ENCODE measurements around the gene PRG2. TPM values are rescaled to one million over a fixed set of nuclear protein-coding genes. Genes with fewer than 3 reads are reported as not detected.

The PRG2 gene
- total RNA-seq, 1 donor, result 5.4 TPM

DNA sequence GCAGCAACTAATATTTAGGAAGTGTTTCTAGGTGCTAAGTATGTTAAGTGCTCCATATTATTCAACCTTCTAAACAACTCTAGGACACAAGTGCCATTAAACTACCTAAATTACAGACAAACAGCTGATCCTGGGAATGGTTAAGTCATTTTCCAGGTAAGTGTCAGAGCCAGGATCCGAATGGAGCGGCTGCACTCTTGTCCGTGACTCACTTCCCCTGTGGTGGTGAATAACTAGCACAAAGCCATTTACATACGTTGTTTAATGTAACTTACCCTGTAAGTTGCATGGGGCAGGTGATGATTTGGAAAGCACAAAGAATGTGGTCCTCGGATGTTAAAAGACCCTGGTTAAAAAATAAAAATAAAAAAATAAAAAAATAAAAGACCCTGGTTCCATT is 8.8 kb upstream of the PRG2 start:
- DNase-seq (ENCODE audit: low read depth in 2 of 3, low spot score in 2 of 3), result no peak

DNA sequence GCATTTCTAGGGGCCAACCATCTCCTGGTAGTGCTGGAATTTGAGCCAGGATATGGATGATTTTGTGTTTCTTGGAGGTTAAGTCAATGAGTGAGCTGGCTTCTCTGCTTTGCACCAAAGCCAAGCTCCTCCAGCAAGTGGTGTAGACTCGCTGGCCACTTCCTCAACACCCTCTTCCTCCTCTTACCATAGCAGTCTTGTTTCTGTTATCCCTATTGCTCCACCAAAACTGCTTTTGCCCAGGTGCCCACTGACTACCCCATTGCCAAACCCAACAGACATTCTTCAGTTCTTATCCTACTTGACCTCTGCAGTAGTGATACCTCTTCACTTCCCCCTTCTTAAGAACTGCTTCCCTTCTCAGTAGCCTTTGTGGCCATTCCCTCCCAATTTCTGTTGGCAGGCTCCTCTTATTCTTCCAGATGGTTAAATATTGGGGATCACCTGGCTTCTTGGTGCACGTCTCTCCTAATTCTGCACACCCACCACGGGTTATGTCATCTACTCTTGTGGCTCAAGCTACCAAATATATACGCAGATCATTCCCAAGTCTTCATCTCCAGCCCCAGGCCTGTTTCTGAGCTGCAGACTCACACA is 7.0 kb upstream of the PRG2 start:
- DNase-seq (ENCODE audit: low read depth in 2 of 3, low spot score in 2 of 3), result no peak

DNA sequence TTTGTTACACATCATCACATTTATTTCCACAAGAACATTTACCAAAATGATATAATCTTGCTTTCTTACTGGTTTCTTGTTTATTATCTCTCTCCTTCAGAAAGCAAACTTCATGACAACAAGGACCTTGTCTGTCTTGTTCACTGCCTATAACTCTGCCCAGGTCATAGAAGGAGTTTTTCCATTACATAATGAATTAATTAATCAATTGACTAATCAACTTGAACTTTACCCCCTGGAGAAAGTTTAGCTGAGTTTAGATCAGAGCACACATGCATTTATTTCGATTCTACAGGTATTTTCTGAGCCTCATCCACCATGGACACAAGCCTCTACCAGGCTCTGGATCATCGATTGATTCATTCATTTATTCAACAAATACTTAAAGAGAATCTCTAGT is 6.3 kb upstream of the PRG2 start:
- no peak for DNase-seq (ENCODE audit: low read depth in 2 of 3, low spot score in 2 of 3)

DNA sequence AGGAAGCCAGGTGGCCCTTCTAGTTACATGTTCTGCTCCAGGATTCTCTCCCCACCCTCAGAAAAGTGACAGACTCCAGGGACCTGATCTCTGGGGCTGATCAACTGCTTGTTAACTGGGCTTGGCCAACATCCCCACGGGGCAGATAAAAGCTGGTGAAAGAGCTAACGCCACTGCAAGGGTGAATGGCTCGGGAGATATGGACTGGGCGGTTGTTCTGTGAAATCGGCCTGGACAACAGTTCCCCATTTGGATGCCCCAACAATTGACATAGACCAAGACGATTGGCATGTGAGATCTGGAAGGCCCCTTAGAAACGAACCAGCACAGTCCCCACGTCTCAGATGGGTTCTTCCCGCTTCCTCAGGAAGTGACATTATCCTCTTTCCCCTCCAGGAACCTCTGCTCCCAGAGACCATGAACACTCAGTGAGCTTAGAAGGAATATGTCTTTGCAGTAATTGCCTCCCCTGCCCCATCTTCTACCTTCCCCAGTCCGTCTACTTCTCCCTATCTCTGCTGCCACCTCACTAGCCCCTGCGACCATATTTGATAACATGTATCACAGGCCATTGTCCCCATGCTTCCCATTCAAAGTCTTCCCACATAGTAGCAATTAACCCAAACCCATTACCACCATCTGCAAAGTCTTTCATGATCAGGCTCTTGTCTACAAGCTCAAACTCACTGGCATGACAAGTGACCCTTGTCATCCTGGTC is 5.6 kb upstream of the PRG2 start:
- no peak for DNase-seq (ENCODE audit: low read depth in 2 of 3, low spot score in 2 of 3)

DNA sequence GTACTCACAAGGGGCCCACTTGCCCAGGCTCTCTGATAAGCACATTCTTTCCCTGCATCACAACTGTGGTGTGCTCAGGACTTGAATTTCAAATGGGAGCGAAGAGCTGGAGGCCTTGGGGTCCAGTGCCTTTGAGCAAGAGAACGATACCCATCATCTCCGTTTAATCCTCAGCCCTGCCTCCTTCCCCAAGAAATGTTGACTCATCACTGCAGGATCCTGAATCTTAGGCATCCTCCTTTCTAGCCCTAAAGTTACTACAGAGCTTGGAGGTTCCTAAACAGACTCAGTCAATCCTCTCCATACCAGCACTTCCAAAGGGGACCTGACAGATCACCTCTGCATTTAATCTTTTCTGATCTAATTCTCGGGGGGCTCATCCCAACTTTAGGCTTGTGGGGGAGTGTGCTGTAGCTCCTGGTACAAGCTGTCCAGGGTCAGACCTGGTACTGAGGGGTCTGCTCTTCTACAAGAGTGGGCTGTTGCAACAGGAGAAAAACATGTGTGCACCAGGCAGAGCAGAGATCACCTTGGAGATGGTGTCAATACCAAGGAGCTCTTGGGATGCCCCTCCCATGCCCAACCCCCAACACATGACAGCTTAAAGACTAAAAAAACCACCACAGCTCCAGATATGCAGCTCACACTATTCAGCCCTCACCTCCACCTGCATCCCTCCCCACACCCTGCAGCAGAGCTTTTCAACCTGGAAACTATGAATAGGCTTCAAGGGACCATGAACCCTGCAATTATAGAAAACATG is 3.9 kb upstream of the PRG2 start:
- no peak for DNase-seq (ENCODE audit: low read depth in 2 of 3, low spot score in 2 of 3)

DNA sequence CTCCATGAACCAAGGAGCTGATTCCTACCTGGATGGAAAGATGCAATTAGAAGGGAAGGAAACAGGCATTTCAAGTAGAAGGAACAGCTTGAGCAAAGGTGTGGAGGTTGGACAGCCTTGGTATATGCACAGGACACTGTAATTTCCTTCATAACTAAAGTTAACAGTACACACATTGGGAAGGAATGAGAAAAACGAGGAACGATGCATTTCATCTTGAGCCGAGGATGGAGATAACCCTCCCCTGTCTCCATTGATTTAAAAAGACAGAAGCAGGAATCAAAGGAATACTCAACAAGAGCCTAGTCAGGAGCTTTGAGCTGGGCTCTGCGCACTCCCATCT is 2.3 kb upstream of the PRG2 start:
- no peak for DNase-seq (ENCODE audit: low read depth in 2 of 3, low spot score in 2 of 3)

DNA sequence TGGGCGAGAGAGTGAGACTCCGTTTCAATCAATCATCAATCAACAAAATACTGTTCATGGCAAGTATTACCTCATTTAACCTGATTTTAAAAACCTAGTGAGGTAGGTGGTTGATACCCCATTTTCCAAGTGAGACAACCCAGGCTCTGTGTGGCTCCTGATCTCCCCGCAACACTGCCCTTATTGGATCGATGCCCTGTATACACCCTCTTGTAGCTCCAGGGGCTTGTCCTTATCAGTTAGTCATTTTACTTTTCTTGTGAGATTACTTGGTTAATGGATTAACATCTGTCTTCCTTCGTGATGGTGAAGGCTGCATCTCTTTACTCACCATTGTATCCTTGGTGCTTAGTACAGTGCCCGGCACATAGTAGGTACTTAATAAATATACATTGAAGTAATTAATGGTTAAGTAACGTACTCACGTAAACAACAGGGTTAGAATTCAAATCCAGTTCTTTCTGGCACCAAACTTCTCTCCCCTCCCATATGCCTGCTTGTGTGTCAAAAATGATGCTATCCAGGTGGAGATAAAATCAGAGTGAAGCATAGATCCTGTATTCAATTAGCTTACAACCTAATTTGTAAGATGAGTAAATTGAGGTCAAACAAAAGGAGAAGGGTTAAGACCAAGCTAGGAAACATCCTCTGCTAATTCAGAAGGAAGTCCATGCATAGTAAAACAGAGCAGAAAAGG is 1.8 kb upstream of the PRG2 start:
- no peak for DNase-seq (ENCODE audit: low read depth in 2 of 3, low spot score in 2 of 3)

DNA sequence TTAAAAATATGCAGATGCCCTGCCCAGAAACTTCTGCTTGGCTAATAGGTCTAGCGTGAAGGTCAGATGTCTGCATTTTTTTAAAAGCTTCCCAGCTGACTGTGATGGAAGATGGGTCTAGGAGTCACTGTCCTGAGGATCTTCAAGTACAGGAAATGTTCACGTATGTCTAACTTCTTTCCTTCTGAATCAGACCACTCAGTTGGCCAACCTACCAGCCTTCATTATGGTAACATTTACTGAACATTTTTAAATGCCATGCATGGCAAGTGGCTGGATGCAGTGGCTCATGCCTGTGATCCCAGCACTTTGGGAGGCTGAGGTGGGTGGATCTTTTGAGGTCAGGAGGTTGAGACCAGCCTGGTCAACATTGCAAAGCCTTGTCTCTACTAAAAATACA is 1.1 kb upstream of the PRG2 start:
- DNase-seq (ENCODE audit: low read depth in 2 of 3, low spot score in 2 of 3), result no peak

DNA sequence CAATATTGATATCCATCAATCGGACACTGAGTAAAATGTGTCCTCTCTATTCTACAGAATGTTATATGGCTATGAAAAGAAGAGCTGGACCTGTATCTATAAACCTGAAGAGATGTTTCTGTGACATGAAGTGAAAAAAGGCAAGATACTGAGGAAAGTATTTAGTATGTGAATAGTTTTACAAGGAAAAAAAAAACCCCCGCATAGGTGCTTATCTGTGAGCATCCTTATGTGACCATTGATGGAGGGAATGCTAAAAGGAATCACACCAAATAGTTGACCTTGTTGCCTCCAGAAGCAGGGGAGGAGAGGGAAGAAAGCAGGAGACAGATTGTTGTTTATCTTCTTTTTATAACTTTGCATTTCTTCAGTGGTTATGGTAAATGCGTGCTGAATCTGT is 661 bp upstream of the PRG2 start:
- no peak for DNase-seq (ENCODE audit: low read depth in 2 of 3, low spot score in 2 of 3)

DNA sequence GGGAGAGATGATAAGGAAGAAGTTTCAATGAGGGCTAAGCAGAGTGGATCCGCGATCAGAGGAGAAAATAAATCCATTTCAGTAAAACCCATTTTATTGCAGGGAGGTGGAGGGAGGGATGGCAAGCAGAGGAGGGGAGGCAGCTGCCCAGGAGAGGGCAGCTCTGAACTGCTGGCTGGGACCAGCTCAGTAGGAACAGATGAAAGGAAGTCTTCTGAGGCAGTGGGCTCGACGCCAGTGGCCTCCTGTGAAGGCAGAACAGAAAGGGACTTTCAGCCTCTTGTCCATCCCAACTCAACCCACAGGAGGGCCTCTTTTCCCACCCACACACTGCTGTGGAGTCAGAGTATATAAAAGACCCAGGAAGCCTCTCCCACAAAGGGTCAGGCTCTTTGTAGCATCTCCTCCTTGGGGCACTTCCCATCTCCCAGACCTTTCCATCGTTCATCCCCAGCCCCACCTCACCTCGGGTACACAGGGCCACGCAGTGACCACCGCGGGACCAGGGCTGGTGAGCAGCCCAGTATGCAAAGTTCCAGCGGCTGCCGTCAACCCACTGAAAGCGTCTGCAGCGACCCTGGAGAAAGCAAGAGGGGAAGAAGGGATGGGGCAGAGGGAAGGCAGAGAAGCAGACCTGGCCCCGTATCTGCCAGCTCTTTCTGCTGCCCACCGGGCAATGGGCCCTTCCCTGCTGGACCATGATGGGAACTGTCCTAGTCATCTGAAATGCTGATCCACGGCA is 3.0 kb downstream of the PRG2 start:
- peak in 2 of 3 donors; percentile 62 to 66 for DNase-seq (ENCODE audit: low read depth in 2 of 3, low spot score in 2 of 3)

DNA sequence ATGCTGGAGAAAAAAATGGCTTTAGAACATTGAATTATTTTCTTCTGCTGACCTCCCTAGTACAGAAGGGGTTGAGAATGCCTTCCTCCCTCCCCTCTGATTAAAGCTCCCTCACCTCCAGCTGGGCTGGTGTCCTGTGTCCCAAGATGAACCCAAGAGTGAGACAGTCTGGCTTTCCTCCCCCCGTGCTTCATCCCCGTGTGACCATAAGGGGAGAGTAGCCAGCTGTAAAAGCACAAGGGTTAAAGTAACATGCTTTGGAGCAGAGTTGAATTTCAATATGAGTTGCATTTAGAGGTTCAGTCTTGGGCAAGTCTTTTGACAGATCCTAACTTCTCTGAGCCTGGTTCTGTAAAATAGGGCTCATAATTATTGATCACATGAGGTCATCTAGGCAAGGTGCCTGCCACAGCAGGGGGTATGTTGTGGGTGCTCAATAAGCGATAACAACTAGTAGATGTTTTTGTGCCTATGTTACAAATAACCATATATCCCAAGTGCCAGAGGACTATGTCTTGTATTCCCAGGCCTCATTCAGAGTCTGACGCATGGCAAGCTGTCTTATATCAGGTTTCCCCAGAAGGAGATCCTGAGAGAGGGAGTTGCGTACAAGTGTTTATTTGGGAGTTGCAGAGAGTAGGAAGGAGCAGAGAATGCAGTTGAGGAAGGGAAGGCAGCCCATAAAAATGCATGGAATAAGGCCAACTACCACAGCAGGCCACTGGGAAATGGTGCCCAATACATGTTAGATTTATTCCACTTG is 4.1 kb downstream of the PRG2 start:
- no peak for DNase-seq (ENCODE audit: low read depth in 2 of 3, low spot score in 2 of 3)

DNA sequence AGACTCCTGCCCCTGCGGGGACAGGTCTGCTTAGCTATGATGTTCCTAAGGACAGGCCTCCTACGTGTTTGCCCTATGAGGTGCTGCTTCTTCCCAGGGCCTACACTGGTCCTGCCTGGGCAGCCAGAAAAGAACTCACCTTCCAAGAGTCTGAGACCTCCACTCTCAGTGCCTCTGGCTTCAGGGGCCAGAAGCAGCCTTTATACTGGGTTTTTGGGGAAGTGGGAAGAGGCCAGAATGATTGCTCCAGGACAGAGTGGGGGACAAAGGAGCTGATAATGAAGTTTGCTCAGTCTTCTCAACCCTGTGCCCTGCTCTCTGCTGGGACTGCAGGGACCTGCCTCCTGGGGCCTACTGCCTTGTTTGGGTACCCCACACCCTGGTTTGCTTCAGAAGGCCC is 9.5 kb downstream of the PRG2 start, which contains the start of gene PRG3:
Gene PRG3, minus strand, starts transcription at position 176 of the 400 bp plus-strand sequence. CDS start 442 bp downstream, outside the sequence.
- DNase-seq (ENCODE audit: low read depth in 2 of 3, low spot score in 2 of 3), result no peak

DNA sequence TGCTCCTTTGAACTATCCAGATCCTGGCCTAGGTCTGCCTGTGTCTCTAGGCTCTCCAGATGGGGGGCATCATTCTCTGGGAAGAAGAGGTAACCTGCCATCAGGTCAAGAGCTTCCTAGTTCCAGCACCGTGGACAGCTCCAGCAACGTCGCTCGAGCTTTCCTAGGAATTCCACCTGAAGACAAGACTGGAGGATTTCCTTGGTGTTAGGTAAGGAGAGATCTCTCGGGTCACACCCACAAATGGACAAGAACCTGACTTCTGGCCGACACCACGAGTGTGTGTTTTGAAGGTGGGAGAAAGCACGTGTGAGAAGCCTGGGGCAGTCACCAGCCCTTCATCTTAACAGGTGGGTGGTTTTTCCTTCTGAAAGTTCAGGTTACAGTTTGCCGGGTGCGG is 10.7 kb downstream of the PRG2 start:
- peak in 1 of 3 donors; percentile 19 for DNase-seq (ENCODE audit: low read depth in 2 of 3, low spot score in 2 of 3)

DNA sequence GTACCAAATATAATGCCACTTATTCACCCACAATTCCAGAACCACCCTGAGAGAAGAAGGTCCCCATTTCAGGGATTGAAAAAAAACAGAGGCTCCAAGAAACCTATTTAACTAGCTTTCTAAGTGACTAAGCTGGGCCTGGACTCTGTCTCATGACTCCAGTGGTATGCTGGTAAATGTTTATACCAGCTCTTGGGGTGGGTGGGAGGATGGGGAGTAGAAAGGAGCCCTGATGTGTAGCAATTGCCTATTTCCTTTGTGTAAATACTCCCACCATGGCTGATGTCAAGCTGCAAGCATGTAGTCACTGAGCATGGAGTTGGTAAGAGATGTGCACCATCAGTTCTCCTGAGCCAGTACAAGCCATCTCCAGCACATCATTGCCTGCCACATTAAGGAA is 12.3 kb downstream of the PRG2 start:
- no peak for DNase-seq (ENCODE audit: low read depth in 2 of 3, low spot score in 2 of 3)

DNA sequence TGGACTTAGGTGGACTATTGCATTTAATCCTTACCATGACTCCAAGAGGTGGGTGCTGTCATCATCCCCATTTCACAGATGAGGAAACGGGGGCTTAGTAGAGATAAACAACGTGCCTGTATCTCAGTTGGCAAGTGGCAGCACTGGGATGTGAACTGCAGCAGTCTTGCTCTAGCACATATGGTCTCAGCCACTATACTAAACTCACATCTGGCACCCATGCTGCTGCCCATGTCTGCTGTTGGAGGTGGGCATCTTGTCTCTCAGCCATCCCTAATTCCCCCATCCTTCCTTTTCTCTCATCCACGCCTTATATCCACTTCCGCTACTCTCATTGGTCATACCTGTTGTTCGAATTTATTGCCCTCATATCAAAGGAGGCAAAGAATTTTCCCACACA is 13.3 kb downstream of the PRG2 start:
- DNase-seq (ENCODE audit: low read depth in 2 of 3, low spot score in 2 of 3), result no peak

DNA sequence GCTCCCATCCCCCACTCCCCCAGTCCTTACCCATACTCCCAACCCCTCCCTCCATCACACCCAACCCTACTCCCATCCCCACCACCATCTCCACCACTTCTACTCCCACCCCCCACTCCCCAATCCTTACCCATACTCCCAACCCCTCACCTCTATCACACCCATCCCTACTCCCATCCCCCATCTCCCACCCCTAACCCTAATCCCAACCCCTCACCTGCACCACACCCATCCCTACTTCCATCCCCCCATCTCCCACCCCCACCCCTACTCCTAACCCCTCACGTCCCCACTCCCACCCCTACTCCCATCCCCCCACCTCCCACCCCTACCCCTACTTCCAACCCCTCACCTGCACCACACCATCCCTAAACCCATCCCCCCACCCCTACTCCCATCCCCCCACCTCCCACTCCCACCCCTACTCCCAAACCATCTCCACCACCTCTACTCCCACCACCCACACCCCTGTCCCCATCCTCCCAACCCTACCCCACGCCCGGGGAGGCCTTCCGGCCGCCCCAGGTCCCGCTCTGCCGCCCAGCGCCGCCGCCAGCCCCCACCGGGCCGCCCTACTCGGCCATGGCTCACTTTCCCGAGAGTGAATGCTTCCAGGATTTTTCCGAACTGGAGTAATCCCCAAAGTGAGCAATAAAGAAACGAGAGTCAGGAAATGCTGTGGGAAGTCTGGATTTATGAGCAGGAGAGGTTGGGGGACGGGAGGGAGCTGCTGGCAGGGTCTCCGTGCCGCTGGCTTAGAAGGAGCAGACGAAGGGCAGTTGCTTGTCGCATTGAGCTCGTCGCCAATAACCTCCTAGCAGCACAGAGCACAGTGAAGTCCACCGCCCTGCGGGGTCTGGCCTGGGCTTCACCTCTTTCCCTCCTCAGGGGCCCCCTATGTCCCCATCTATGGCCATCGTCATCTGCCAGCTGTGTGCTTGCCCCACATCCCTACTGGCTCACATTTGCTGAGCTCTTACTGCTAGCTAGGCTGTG is 14.1 kb downstream of the PRG2 start:
- DNase-seq (ENCODE audit: low read depth in 2 of 3, low spot score in 2 of 3), result no peak

DNA sequence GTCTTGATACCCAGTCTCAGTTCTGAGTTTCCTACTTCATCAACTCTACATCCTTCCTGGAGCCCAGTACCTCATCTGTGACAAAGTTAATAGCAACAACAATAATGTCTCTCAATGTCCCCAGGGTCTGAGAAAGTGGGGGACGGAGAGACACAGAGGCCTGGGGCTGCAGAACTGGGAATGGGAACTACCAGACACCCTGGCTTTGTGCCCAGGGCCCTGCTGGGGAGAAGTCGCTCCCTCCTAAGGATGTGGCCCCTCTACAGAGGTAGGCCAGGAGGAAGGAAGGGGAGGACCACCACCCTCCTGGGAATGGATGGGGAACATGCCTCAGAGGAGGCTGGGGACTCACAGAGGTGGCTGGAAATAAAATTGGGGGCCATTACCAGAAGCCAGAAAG is 15.0 kb downstream of the PRG2 start:
- no peak for DNase-seq (ENCODE audit: low read depth in 2 of 3, low spot score in 2 of 3)

DNA sequence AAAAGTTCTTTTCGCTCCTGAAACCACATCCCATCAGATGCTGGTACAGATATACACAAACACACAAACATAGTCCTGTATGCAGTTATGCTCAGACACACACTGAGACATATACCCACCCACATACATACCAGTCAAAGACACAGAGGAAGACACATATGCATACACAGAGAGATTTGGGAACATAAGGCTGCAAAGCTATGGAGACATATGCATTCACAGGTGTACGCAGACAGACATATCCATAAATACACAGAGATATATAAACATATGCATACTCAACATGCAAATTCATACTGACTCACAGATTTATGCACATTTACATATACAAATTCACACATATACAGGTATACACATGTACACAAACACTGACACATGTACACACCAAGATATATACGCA is 15.5 kb downstream of the PRG2 start:
- DNase-seq (ENCODE audit: low read depth in 2 of 3, low spot score in 2 of 3), result no peak

DNA sequence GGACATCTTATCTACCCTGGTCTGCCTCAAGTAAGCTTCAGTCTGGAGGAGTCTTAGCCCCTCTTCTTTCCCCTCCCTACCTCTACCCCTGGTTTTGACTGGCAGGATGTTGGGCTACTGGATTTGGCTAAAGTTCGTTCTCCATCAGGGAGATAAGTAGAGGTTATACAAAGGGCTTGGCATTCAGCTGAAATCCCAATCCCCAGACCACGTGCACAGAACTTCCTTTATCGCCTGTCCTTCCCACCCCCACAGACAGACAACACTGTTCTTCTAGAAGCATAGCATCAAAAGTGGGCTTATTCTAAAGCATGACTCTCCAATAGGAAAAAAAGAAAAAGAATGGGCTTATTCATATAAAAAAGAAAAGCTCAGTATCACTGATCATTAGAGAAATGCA is 17.3 kb downstream of the PRG2 start:
- DNase-seq (ENCODE audit: low read depth in 2 of 3, low spot score in 2 of 3), result no peak
